GM21576 (cell line): ENCODE measurements around the gene PTPRH.

Experiments
- ATAC-seq: cut with Tn5 transposase; IDR thresholded peaks from one replicate; pipeline ENCODE4 v1.9.1; 2021; ENCODE audit warnings: mild to moderate bottlenecking, moderate library complexity; ENCODE audit not compliant: unreplicated experiment

The PTPRH gene

DNA sequence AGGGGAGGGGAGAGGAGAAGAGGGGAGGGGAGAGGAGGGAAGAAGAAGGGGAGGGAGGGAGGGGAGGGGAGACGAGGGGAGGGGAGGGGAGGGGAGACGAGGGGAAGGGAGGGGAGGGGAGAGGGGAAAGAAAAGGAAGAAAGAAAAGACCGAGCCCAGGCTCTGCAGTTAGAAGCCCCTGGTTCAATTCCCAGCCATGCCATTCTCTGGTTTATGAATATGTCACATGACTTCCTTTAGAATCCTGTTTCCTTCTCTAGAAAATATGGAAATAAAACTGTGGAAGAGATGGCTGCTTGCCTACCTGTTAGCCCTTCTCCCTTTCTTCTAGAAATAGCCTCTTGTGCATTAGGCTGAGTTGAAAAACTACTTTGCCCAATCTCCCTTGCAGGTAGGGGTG, 74.6 kb downstream of the PTPRH start:
- no peak for ATAC-seq

DNA sequence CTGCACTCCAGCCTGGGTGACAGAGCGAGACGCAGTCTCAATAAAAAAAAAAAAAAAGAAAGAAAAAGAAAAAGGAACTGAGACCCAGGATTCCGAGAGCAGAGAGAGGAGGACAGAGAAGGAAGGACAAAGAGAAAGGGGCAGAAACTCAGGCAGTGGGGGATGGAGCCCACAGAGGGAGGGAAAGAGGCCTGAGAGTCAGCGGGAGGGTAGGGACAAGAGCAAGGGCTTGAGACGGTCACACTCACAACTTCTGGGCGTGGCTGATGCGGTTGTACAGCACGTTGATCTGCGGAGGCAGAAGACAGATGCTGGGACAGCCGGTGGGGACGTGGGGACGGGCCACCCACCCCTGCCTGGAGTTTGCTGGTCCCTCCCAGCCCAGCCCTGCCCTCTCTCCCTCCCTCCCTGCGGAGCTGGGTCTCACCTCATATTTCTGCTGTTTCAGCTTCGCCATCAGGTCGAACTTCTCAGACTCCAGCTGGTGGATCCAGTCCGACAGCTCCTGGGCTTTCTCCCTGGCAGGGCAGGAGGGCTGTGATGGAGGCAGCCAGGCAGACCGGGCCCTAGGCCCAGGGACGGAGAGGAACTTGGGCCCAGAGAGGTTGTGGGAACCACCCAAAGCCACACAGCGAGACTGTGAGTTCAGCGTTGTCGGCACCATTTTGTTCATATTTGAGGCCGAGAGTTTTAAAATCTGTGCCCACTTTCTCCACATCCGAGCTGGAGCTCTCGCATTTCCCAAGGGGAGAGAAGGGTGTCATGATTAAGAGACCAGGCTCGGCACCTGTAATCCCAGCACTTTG, 75.5 kb downstream of the PTPRH start:
- no peak for ATAC-seq

DNA sequence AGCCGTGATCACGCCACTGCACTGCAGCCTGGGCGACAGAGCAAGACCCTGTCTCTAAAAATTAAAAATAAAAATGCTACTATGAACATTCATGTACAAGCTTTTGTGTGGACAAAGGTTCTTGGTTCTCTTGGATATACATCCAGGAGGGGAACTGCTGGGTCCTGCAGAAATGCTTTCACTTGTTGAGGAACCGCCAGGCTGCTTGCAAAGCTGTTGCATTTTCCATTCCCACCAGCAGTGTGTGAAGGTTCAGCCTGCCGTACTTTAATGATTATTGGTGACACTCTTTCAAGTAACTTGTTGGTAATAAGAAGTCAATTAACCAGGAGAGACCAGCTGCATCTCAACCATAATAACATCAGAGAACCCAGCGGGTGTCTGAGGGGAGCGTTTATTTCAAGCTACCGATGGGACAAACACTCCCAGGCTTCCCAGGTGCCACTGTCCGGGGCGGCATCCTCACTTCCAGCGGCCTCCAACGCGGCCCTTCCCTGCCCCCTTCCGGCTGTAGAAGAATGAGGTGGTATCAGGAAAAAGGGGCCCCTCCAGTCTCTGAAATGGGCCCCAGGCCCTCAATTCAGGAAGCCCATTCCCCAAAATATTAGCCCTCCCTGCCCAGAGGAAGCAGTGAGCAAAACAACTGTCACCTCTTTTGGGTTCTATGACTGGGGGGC, 76.7 kb downstream of the PTPRH start:
- ATAC-seq = no peak

DNA sequence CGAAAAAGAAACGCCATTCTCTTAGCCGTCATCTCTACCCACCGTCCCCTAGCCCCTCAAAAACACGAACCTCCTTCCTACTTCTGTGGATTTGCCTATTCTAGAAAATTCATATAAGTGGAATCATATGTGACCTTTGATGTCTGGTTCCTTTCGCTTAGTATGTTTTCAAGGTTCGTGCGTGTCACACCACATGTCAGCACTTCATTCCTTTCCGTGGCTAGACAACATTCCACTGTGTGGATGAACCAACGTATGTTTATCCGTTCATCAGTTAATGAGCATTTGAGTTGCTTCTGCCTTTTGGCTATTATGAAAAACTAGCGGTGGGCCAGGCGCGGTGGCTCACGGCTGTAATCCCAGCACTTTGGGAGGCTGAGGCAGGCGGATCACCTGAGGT, 77.9 kb downstream of the PTPRH start:
- ATAC-seq = no peak
